ENCODE results near the gene EBF3. TPM values are rescaled to one million over a fixed set of nuclear protein-coding genes. Genes with fewer than 3 reads are reported as not detected.

EBF3 gene
- total RNA-seq, 1 donor from 2014 or later: not detected

GRCh38 chr10:129953119-129954051, 10.7 kb downstream of the EBF3 start:
- H3K27me3 ChIP-seq (ENCODE audit: control insufficient read depth, insufficient read depth, low read length): peaks cover 24% of the 10 kb centered on the region
- DNase-seq (ENCODE audit: low read depth): no peak
- H3K36me3 ChIP-seq (ENCODE audit: control insufficient read depth, insufficient read depth, low read length): no peaks in the 10 kb centered on the region
- H3K4me3 ChIP-seq (ENCODE audit: low read depth, low read length): no peak overlapping the region
- TF ChIP-seq CTCF (IDR thresholded peaks at IDR 0.05; ENCODE audit: insufficient read depth, low read length, poor library complexity, severe bottlenecking): no peak

GRCh38 chr10:129952378-129953118, 11.5 kb downstream of the EBF3 start:
- DNase-seq (ENCODE audit: low read depth): no peak
- Histone ChIP-seq H3K4me3 (ENCODE audit: low read depth, low read length) (no peak overlapping the region), H3K36me3 (ENCODE audit: control insufficient read depth, insufficient read depth, low read length) (no peaks in the 10 kb centered on the region), H3K27me3 (ENCODE audit: control insufficient read depth, insufficient read depth, low read length) (peaks cover 19% of the 10 kb centered on the region)
- TF ChIP-seq CTCF (IDR thresholded peaks at IDR 0.05; ENCODE audit: insufficient read depth, low read length, poor library complexity, severe bottlenecking): no peak

GRCh38 chr10:129951970-129952265, 12.2 kb downstream of the EBF3 start:
- Histone ChIP-seq H3K4me3 (ENCODE audit: low read depth, low read length) (no peak overlapping the region), H3K36me3 (ENCODE audit: control insufficient read depth, insufficient read depth, low read length) (no peaks in the 10 kb centered on the region), H3K27me3 (ENCODE audit: control insufficient read depth, insufficient read depth, low read length) (peaks cover 13% of the 10 kb centered on the region)
- no peak for DNase-seq (ENCODE audit: low read depth)
- TF ChIP-seq CTCF (IDR thresholded peaks at IDR 0.05; ENCODE audit: insufficient read depth, low read length, poor library complexity, severe bottlenecking): no peak

- Histone ChIP-seq H3K4me3 (ENCODE audit: low read depth, low read length) (no peak overlapping the region), H3K27me3 (ENCODE audit: control insufficient read depth, insufficient read depth, low read length) (peaks cover 8% of the 10 kb centered on the region), H3K36me3 (ENCODE audit: control insufficient read depth, insufficient read depth, low read length) (no peaks in the 10 kb centered on the region)
- no peak for DNase-seq (ENCODE audit: low read depth)
- TF ChIP-seq CTCF (IDR thresholded peaks at IDR 0.05; ENCODE audit: insufficient read depth, low read length, poor library complexity, severe bottlenecking): no peak
Measured at GRCh38 chr10:129951101-129951969, 12.7 kb downstream of the EBF3 start.

GRCh38 chr10:129950676-129951075, 13.4 kb downstream of the EBF3 start:
- no peak for DNase-seq (ENCODE audit: low read depth)
- TF ChIP-seq CTCF (IDR thresholded peaks at IDR 0.05; ENCODE audit: insufficient read depth, low read length, poor library complexity, severe bottlenecking): no peak
- H3K4me3 ChIP-seq (ENCODE audit: low read depth, low read length): no peak overlapping the region
- peaks cover 6% of the 10 kb centered on the region for H3K27me3 ChIP-seq (ENCODE audit: control insufficient read depth, insufficient read depth, low read length)
- no peaks in the 10 kb centered on the region for H3K36me3 ChIP-seq (ENCODE audit: control insufficient read depth, insufficient read depth, low read length)

Data from kidney epithelial cell (primary cell).